Measurements from ENCODE around the gene VPS54. TPM values are rescaled to one million over a fixed set of nuclear protein-coding genes. Genes with fewer than 3 reads are reported as not detected.

The VPS54 gene
- polyA plus RNA-seq, 1 donor (not counting 4 experiments of a cell fraction or from before 2014, with no cell fraction given): 18.2 TPM

DNA sequence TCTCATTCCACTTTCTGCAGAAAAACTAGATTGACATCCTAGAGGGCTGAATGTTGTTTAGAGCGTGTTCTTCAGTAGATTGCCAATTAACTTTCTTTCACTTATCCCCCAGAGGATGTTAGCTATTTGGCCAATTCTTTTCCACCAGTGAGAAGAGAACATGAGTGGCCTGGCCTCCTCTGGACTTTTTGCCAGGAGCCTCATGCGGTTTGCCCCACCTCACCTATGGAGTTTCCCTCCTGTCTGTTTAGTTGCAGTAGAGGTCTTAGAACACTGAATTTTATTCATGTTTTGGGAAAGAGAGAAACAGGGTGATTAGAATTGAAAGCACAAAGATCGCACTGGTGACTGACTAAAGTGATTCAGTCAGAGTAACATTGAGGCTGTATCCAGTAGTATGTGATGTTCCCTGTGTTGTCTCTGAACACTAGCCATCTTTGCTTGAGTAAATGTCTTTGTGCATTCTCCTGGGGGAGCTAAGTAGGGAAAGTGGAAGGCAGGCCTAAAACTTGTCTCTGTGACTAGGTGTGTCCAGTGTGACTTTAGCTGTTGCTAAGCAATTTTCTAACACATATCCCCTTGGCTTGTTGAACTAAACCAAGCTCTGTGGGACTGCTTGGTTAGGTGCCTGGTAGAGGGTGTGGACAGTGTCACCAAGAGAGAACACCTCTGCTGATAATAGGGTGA, 143.5 kb downstream of the VPS54 start:
- Histone ChIP-seq H3K27me3 (ENCODE audit: control insufficient read depth, extremely low read depth, insufficient read depth, low read length) (no peaks in the 10 kb centered on the region), H3K9me3 (ENCODE audit: control insufficient read depth, low read depth, low read length) (peaks cover 3% of the 10 kb centered on the region), H3K4me2 (ENCODE audit: control insufficient read depth, extremely low read depth, insufficient read depth, low read depth, low read length) (peak overlapping the region; percentile 69), H3K9ac (ENCODE audit: control insufficient read depth, extremely low read depth, insufficient read depth, low read length) (peak overlapping the region; percentile 62), H3K9me1 (ENCODE audit: control insufficient read depth, extremely low read depth, insufficient read depth, low read length) (no peaks in the 10 kb centered on the region), H3K27ac (ENCODE audit: control insufficient read depth, insufficient read depth, low read length) (peak overlapping the region; percentile 83), H4K20me1 (ENCODE audit: control insufficient read depth, extremely low read depth, insufficient read depth, low read length) (no peaks in the 10 kb centered on the region), H3K4me3 (ENCODE audit: control insufficient read depth in 2 of 3, extremely low read depth in 1 of 3, insufficient read depth in 2 of 3, low read depth in 1 of 3, low read length in 3 of 3) (peak overlapping the region in 2 of 3 experiments; percentile 7 to 42), H3K4me1 (ENCODE audit: control insufficient read depth, extremely low read depth, insufficient read depth, low read length) (peaks cover 31% of the 10 kb centered on the region), H3K79me2 (ENCODE audit: control insufficient read depth, insufficient read depth, low read length) (peaks cover 34% of the 10 kb centered on the region), H2AFZ (ENCODE audit: control insufficient read depth, low read length) (no peak overlapping the region), H3K36me3 (ENCODE audit: control insufficient read depth in 2 of 2, extremely low read depth in 1 of 2, insufficient read depth in 2 of 2, low read length in 2 of 2) (peaks cover 8 to 13% of the 10 kb centered on the region in 2 experiments)
- dilution Hi-C loops (cut with MboI; ENCODE audit: extremely low pct_ligation_motif_present, low sequenced_read_pairs): no loop called here
- DNase-seq (ENCODE audit: low read depth, low spot score) (no peak), FAIRE-seq (no peak)
- no peak for TF ChIP-seq EZH2 (IDR thresholded peaks at IDR 0.05; ENCODE audit: low read length)
- TF ChIP-seq, protein P1, sequence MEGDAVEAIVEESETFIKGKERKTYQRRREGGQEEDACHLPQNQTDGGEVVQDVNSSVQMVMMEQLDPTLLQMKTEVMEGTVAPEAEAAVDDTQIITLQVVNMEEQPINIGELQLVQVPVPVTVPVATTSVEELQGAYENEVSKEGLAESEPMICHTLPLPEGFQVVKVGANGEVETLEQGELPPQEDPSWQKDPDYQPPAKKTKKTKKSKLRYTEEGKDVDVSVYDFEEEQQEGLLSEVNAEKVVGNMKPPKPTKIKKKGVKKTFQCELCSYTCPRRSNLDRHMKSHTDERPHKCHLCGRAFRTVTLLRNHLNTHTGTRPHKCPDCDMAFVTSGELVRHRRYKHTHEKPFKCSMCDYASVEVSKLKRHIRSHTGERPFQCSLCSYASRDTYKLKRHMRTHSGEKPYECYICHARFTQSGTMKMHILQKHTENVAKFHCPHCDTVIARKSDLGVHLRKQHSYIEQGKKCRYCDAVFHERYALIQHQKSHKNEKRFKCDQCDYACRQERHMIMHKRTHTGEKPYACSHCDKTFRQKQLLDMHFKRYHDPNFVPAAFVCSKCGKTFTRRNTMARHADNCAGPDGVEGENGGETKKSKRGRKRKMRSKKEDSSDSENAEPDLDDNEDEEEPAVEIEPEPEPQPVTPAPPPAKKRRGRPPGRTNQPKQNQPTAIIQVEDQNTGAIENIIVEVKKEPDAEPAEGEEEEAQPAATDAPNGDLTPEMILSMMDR (optimal IDR thresholded peaks at IDR 0.05 in 1 of 3, IDR thresholded peaks at IDR 0.05 in 1 of 3, conservative IDR thresholded peaks at IDR 0.05 in 1 of 3; ENCODE audit: extremely low read depth in 1 of 3, insufficient read depth in 2 of 3, low read length in 3 of 3): no peak

DNA sequence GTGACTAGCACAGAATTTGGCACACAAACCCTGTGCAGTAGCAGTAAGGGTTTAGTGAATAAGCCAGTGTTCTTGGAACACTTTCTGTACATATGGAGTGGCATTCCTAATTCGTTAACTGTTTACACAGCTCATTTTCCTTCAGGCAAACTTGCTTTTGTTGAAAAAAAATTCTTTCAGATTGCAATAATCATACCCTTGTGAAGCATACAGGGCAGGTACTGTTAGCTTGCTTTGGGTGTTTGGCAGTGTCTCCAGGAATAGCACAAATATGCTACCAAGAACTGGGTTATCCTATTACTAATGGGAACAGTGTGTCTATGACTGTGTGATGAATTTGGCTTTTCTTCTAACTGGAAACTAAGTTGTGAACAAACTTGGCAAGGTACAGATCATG, 144.1 kb downstream of the VPS54 start:
- Histone ChIP-seq H3K4me1 (ENCODE audit: control insufficient read depth, extremely low read depth, insufficient read depth, low read length) (peaks cover 31% of the 10 kb centered on the region), H3K4me3 (ENCODE audit: control insufficient read depth in 2 of 3, extremely low read depth in 1 of 3, insufficient read depth in 2 of 3, low read depth in 1 of 3, low read length in 3 of 3) (peak overlapping the region in 1 of 3 experiments; percentile 7), H2AFZ (ENCODE audit: control insufficient read depth, low read length) (no peak overlapping the region), H3K36me3 (ENCODE audit: control insufficient read depth in 2 of 2, extremely low read depth in 1 of 2, insufficient read depth in 2 of 2, low read length in 2 of 2) (peaks cover 6 to 13% of the 10 kb centered on the region in 2 experiments), H3K9me3 (ENCODE audit: control insufficient read depth, low read depth, low read length) (peaks cover 3% of the 10 kb centered on the region), H3K9me1 (ENCODE audit: control insufficient read depth, extremely low read depth, insufficient read depth, low read length) (no peaks in the 10 kb centered on the region), H4K20me1 (ENCODE audit: control insufficient read depth, extremely low read depth, insufficient read depth, low read length) (no peaks in the 10 kb centered on the region), H3K4me2 (ENCODE audit: control insufficient read depth, extremely low read depth, insufficient read depth, low read depth, low read length) (peak overlapping the region; percentile 69), H3K27ac (ENCODE audit: control insufficient read depth, insufficient read depth, low read length) (peak overlapping the region; percentile 83), H3K9ac (ENCODE audit: control insufficient read depth, extremely low read depth, insufficient read depth, low read length) (peak overlapping the region; percentile 62), H3K27me3 (ENCODE audit: control insufficient read depth, extremely low read depth, insufficient read depth, low read length) (no peaks in the 10 kb centered on the region), H3K79me2 (ENCODE audit: control insufficient read depth, insufficient read depth, low read length) (peaks cover 31% of the 10 kb centered on the region)
- no peak for TF ChIP-seq EZH2 (IDR thresholded peaks at IDR 0.05; ENCODE audit: low read length)
- TF ChIP-seq, protein P1 (optimal IDR thresholded peaks at IDR 0.05 in 1 of 3, IDR thresholded peaks at IDR 0.05 in 1 of 3, conservative IDR thresholded peaks at IDR 0.05 in 1 of 3; ENCODE audit: extremely low read depth in 1 of 3, insufficient read depth in 2 of 3, low read length in 3 of 3): no peak
- FAIRE-seq: peak; percentile 95
- dilution Hi-C loops (cut with MboI; ENCODE audit: extremely low pct_ligation_motif_present, low sequenced_read_pairs): no loop called here
- DNase-seq (ENCODE audit: low read depth, low spot score): peak; percentile 52
